ENCODE results near the gene GPR39.
"Not testable (repeated sequence)": the region's sequence is repeated elsewhere in the genome, so short reads cannot be mapped to it uniquely, and the experiment has no call there.

Gene GPR39
- 0 to 0.04 reads per million in 2 donors for total RNA-seq

- DNase-seq = no peak
Measured at GRCh38 chr2:132416723-132417395, at the start of gene GPR39. GPR39 (plus strand) TSS chr2:132416805.

GRCh38 chr2:132368191-132368590 lies 48.4 kb upstream of the GPR39 start:
- no peak for DNase-seq

GRCh38 chr2:132372276-132372675 lies 44.3 kb upstream of the GPR39 start:
- DNase-seq = no peak

- DNase-seq = no peak
Measured at GRCh38 chr2:132373391-132374135, 43.0 kb upstream of the GPR39 start.

GRCh38 chr2:132374151-132374550 lies 42.5 kb upstream of the GPR39 start:
- DNase-seq = no peak

- DNase-seq = no peak
Measured at GRCh38 chr2:132374551-132374950, 42.1 kb upstream of the GPR39 start.

- DNase-seq = no peak
Measured at GRCh38 chr2:132374961-132375360, 41.6 kb upstream of the GPR39 start.

- no peak for DNase-seq
Measured at GRCh38 chr2:132381376-132381775, 35.2 kb upstream of the GPR39 start.

GRCh38 chr2:132383956-132384355 lies 32.6 kb upstream of the GPR39 start:
- DNase-seq = no peak

GRCh38 chr2:132384491-132385151 lies 32.0 kb upstream of the GPR39 start:
- DNase-seq = no peak

GRCh38 chr2:132387126-132387525 lies 29.5 kb upstream of the GPR39 start:
- DNase-seq = no peak

- DNase-seq = no peak
Measured at GRCh38 chr2:132390076-132390475, 26.5 kb upstream of the GPR39 start.

GRCh38 chr2:132391378-132391777 lies 25.2 kb upstream of the GPR39 start:
- DNase-seq = no peak

- DNase-seq = no peak
Measured at GRCh38 chr2:132392221-132392620, 24.4 kb upstream of the GPR39 start.

GRCh38 chr2:132392879-132393278 lies 23.7 kb upstream of the GPR39 start:
- DNase-seq = no peak

- DNase-seq = not testable (repeated sequence)
Measured at GRCh38 chr2:132397042-132397441, 19.6 kb upstream of the GPR39 start.

GRCh38 chr2:132400169-132400900 lies 16.3 kb upstream of the GPR39 start:
- no peak for DNase-seq

- no peak for DNase-seq
Measured at GRCh38 chr2:132400901-132401240, 15.7 kb upstream of the GPR39 start.

- no peak for DNase-seq
Measured at GRCh38 chr2:132401326-132401725, 15.3 kb upstream of the GPR39 start.

- no peak for DNase-seq
Measured at GRCh38 chr2:132403146-132403545, 13.5 kb upstream of the GPR39 start.

- no peak for DNase-seq
Measured at GRCh38 chr2:132404056-132404455, 12.5 kb upstream of the GPR39 start.

GRCh38 chr2:132407784-132408183 lies 8.8 kb upstream of the GPR39 start:
- DNase-seq = no peak

- DNase-seq = no peak
Measured at GRCh38 chr2:132412021-132412420, 4.6 kb upstream of the GPR39 start.

Data from activated gamma-delta T cell (primary cell).